Sciatic nerve (tissue), 2 donors: ENCODE results near the gene KDM3B. TPM values are rescaled to one million over a fixed set of nuclear protein-coding genes. Genes with fewer than 3 reads are reported as not detected.

Experiments used
- ATAC-seq: fragments of 200-7000 bp; cut with Tn5 transposase; one replicate; pipeline ENCODE4 v1.9.1; 2020; ENCODE audit warnings: mild to moderate bottlenecking, moderate library complexity
- DNase-seq: peaks from one replicate; pipeline ENCODE4 v3.0.0-alpha.2; 2020; ENCODE audit warnings: low spot score
- intact Hi-C: fragments of 100-400 bp; cut with DNase I; formaldehyde crosslinking; loops from one replicate; pipeline ENCODE4 v1.14.2; 2022
- total RNA-seq: library from RNA; stranded (reverse); fragmentation: NEBNext Ultra II Directional; extraction: Animal tissue kit (Norgen Biotek cat#: 25700); gene quantifications from one replicate; pipeline ENCODE4 v1.2.1, GENCODE V29; 2021
- donor health status: DM: no; HTN: no; CAD: no.
- donor health status: DM: no; HTN: no; CAD: no.

KDM3B gene
- total RNA-seq, 1 donor from 2014 or later, result 73.7 TPM

GRCh38 chr5:138349852-138350562 lies 2.5 kb upstream of the KDM3B start:
- ATAC-seq (peak; percentile 31), DNase-seq (no peak)
- intact Hi-C loops, result no loop called here

GRCh38 chr5:138350563-138350890 lies 2.0 kb upstream of the KDM3B start:
- intact Hi-C loops, result no loop called here
- DNase-seq (no peak), ATAC-seq (no peak)

- intact Hi-C loops, result no loop called here
- no peak for ATAC-seq
- DNase-seq, result no peak
Observed at GRCh38 chr5:138351056-138351455, 1.4 kb upstream of the KDM3B start.

- ATAC-seq, result no peak
- intact Hi-C loops, result no loop called here
- no peak for DNase-seq
Observed at GRCh38 chr5:138351517-138351916, 968 bp upstream of the KDM3B start.

GRCh38 chr5:138352722-138353559 lies 456 bp downstream of the KDM3B start:
- ATAC-seq, result peak; percentile 64

GRCh38 chr5:138353560-138354080 lies 1.1 kb downstream of the KDM3B start:
- intact Hi-C loops, result no loop called here
- ATAC-seq, result peak; percentile 2
- no peak for DNase-seq

More at GRCh38 chr5:138352722-138353559, 456 bp downstream of the KDM3B start:
- peak; percentile 81 for DNase-seq
- intact Hi-C loops, result no loop called here

GRCh38 chr5:138354387-138354786 lies 1.9 kb downstream of the KDM3B start:
- DNase-seq, result no peak
- no peak for ATAC-seq
- intact Hi-C loops, result no loop called here

- ATAC-seq, result no peak
- intact Hi-C loops, result no loop called here
- DNase-seq, result no peak
Observed at GRCh38 chr5:138354926-138355378, 2.5 kb downstream of the KDM3B start.

GRCh38 chr5:138359621-138360020 lies 7.1 kb downstream of the KDM3B start:
- no peak for ATAC-seq
- DNase-seq, result no peak
- intact Hi-C loops, result no loop called here

- DNase-seq, result no peak
- intact Hi-C loops, result no loop called here
- ATAC-seq, result no peak
Observed at GRCh38 chr5:138360941-138361452, 8.5 kb downstream of the KDM3B start.

GRCh38 chr5:138364576-138364975 lies 12.1 kb downstream of the KDM3B start:
- no peak for ATAC-seq
- no peak for DNase-seq
- intact Hi-C loops, result no loop called here

- no peak for DNase-seq
- ATAC-seq, result no peak
- intact Hi-C loops, result no loop called here
Observed at GRCh38 chr5:138366632-138367382, 14.3 kb downstream of the KDM3B start.

- ATAC-seq (no peak), DNase-seq (no peak)
- intact Hi-C loops, result no loop called here
Observed at GRCh38 chr5:138369261-138369660, 16.8 kb downstream of the KDM3B start.

GRCh38 chr5:138369706-138370105 lies 17.2 kb downstream of the KDM3B start:
- no peak for DNase-seq
- intact Hi-C loops, result no loop called here
- ATAC-seq, result peak; percentile 64

GRCh38 chr5:138370537-138370936 lies 18.1 kb downstream of the KDM3B start:
- intact Hi-C loops, result no loop called here
- DNase-seq, result no peak
- ATAC-seq, result no peak

GRCh38 chr5:138371454-138371853 lies 19.0 kb downstream of the KDM3B start:
- intact Hi-C loops, result no loop called here
- no peak for ATAC-seq
- no peak for DNase-seq

GRCh38 chr5:138372225-138372624 lies 19.7 kb downstream of the KDM3B start:
- intact Hi-C loops, result no loop called here
- ATAC-seq (no peak), DNase-seq (no peak)

GRCh38 chr5:138372653-138373052 lies 20.2 kb downstream of the KDM3B start:
- ATAC-seq (no peak), DNase-seq (no peak)
- intact Hi-C loops, result no loop called here

- ATAC-seq, result no peak
- intact Hi-C loops, result no loop called here
Observed at GRCh38 chr5:138382347-138382746, 29.9 kb downstream of the KDM3B start.

More at GRCh38 chr5:138382347-138382746, 29.9 kb downstream of the KDM3B start:
- DNase-seq, result no peak
